Activated CD4-positive, alpha-beta T cell treated with anti-CD3 and anti-CD28 coated beads, Interleukin-2, Interleukin-6, amounts not matched to agents 100 ng/mL and 50 ng/mL, durations not matched to agents 16 hours and 8 hours (primary cell): ENCODE measurements around the gene KIF16B.
"Not testable (repeated sequence)": the region's sequence is repeated elsewhere in the genome, so short reads cannot be mapped to it uniquely, and the experiment has no call there.

ENCODE experiments used
- DNase-seq: peaks from one replicate; pipeline ENCODE4 v3.0.0-alpha.2; 2020

KIF16B gene

GRCh38 chr20:16472045-16472872, 101.0 kb downstream of the KIF16B start:
- DNase-seq, result no peak

- no peak for DNase-seq
These were observed 103.8 kb downstream of the KIF16B start for GRCh38 chr20:16469395-16469905.

DNA sequence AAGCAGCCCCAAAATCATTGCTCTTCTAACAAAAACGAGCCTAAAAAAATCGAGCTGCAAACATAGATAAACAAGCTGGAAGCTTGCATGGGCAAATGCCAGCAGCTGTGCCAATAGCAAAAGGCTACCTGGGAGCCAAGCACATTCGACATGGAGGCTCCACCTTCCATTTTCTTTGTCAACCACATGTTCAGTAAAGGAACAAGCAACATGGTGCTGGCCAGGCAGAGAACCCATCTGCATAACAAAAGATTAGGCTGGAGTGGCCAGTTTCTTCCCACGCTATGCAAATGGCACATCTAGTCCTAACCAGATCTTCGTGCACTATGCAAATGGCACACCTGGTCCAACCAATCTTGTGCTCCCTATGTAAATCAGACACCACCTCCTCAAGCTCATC, 110.5 kb downstream of the KIF16B start:
- DNase-seq, result no peak

DNA sequence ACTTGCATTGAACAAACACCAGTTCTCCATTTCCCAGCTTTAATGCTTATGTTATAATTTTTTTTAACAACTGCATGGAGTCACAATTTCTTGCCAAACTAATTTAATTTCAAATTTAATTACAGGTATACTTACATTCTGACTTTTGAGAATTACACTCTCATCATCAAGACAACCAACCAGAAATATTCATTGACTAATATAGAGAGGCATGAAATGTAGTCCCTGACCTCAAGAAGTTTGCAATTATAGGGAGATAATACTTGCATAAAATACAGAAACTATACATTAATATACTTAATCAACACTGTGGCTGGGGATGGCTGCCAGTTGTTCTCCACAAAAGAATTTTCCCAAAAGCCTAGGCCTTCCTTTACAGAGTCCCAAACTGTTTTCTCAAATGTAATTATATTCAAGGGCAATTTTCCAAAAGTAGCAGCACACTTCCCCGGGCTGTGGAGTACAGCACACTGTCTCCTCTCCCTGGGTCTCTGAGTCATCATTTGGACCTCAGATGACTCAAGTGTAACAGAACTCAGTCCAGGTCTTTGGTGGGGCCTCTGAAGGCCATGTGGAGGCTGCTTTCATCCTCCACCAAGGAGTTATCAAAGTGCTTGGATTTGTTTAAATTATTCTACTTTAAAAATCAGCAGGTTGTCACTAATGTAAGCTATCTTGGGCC, 114.1 kb downstream of the KIF16B start:
- no peak for DNase-seq

DNA sequence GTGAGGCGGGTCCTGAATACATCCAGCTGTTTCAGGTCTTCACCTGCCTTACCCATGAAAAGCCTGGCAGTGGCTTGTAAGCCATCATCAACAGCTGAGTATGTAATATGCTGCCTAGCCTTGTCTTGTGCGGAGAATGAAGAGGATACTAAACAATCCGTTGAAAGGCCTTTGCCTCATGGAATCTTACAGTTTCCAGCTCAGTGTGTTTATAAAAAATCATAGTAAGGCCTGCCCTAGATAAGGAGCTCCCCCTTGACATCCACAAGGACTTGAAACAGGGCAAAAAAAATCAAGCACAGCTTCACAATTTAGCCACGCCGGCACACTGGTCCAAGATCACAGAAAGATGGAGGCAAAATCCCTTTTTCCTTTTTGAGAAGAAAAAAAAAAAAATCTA, 115.7 kb downstream of the KIF16B start:
- DNase-seq, result no peak

DNA sequence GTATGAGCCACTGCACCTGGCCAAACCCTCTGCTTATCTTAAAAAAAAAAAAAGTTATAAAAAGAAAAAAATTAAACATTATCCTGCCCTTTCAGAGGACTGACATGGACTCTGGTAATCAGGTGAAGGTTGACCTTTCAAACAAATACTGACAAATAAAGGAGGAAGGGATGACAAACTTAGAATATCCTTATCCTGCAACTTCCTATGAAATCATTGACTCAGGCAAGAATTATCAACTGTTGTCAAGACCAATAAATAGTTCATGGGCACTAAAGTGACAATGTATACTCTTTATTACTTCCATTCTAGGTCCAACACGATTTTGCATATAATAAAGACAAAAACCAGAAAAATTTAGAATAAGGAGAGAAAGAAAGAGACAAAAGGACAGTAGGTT, 117.9 kb downstream of the KIF16B start:
- DNase-seq, result no peak

GRCh38 chr20:16451982-16452381, 121.3 kb downstream of the KIF16B start:
- no peak for DNase-seq

DNA sequence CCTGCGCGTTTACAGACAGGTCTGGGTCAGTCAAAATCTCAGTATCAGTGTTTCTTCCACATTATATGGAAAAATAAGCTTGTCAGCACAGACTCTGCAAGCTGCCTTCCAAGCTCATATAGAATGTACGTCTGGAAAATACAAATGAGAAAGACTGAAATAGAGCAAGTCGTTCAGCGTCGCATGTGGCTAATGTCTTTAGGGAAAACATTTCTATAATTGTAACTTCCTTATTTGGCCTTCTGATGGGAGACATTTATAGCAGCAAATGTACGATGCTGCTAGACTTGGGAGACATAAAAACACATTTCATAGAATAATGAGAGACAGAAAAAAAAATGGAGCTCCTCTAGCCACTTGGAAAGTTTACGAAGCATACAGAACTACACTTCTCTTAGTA, 122.2 kb downstream of the KIF16B start:
- no peak for DNase-seq

GRCh38 chr20:16446991-16447390, 126.3 kb downstream of the KIF16B start:
- no peak for DNase-seq

GRCh38 chr20:16446246-16446645, 127.0 kb downstream of the KIF16B start:
- no peak for DNase-seq

- no peak for DNase-seq
These were observed 127.8 kb downstream of the KIF16B start for GRCh38 chr20:16445482-16445881.

GRCh38 chr20:16444057-16444777, 129.0 kb downstream of the KIF16B start:
- no peak for DNase-seq

- DNase-seq, result no peak
These were observed 131.6 kb downstream of the KIF16B start for GRCh38 chr20:16441546-16442164.

- no peak for DNase-seq
These were observed 132.6 kb downstream of the KIF16B start for GRCh38 chr20:16440686-16441085.

DNA sequence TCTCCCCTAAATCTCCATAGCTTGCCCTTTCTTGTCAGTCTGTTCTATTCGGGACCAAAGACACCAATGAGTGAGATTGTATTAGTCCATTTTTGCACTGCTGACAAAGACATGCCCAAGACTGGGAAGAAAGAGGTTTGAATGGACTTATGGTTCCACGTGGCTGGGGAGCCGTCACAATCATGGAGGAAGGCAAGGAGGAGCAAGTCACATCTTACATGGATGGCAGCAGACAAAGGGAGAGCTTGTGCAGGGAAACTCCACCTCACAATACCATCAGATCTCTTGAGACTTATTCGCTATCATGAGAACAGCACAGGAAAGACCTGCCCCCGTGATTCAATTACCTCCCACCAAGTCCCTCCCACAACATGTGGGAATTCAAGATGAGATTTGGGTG, 133.7 kb downstream of the KIF16B start:
- not testable (repeated sequence) for DNase-seq

- DNase-seq, result no peak
These were observed 135.1 kb downstream of the KIF16B start for GRCh38 chr20:16438100-16438499.

GRCh38 chr20:16437387-16437996, 135.8 kb downstream of the KIF16B start:
- no peak for DNase-seq

DNA sequence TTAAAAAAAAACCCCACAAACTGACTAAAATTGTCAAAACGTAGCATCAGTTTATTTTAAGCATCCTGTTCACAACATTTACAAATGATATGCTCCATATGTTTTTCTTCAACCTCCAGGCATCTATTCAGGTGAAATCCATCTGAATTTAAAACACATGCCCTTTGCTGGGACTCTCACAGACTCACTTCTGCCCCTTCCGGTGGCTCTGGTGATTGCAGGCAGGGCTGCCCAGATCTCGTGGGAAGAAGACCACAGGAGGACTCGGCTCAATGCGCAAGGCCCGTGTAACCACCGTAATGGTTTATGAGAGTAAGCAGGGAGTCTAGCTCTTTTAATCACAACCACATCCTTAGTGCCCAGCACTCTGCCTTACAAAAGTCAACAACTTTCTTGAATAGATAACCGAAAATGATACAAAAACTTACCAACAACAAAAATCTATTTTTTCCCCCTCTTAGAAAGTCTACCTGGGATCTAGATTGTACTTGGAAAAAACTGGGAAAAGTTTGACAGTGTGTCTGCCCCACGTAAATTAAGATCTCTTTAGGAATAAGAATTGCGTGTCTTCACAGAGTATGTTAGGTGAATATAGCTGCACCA, 139.1 kb downstream of the KIF16B start:
- DNase-seq, result peak; percentile 58

DNA sequence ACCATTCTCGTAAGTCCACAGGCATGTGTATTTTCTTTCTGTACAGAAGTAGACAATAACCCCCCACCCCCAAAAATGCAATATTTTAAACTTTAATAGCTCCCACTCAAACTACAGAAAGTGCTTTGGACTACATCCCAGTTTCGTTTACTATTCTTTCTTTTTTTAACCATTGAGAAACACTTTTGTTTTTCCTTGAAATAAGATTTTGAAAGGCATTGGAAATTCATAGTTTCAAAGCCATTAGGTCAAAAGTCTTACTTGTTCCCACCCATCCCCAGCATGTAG, 140.0 kb downstream of the KIF16B start:
- DNase-seq, result no peak

- DNase-seq, result no peak
These were observed 140.6 kb downstream of the KIF16B start for GRCh38 chr20:16432466-16433292.

GRCh38 chr20:16428112-16428511, 145.1 kb downstream of the KIF16B start:
- DNase-seq, result no peak

DNA sequence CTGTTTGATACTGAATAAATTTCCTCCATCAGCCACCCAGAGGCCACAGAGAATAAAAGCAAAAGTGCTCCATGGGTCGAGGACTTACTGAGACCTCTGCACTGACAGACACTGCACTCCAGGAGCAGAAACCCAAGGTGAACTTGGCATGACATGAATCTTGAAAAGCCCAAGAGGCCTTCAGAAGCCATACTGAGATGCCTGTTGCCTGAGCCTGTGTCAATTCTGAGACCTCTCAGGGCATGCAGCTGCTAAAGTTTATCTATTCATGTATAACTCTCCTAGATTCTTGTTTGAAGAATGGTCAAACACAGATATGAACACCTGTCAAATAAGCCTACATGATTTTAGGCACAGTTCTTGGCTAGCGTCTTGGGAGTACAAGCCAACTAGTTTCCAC, 145.7 kb downstream of the KIF16B start:
- no peak for DNase-seq
